Kasumi-1 (cell line): ENCODE data around the gene ALKBH4.
"Not testable (repeated sequence)": the region's sequence is repeated elsewhere in the genome, so short reads cannot be mapped to it uniquely, and the experiment has no call there.

Experiments
- DNase-seq, 2 experiments: peaks; one replicate each; lab custom pipeline; 2025; lab: John Stamatoyannopoulos, UW

ALKBH4 gene

DNA sequence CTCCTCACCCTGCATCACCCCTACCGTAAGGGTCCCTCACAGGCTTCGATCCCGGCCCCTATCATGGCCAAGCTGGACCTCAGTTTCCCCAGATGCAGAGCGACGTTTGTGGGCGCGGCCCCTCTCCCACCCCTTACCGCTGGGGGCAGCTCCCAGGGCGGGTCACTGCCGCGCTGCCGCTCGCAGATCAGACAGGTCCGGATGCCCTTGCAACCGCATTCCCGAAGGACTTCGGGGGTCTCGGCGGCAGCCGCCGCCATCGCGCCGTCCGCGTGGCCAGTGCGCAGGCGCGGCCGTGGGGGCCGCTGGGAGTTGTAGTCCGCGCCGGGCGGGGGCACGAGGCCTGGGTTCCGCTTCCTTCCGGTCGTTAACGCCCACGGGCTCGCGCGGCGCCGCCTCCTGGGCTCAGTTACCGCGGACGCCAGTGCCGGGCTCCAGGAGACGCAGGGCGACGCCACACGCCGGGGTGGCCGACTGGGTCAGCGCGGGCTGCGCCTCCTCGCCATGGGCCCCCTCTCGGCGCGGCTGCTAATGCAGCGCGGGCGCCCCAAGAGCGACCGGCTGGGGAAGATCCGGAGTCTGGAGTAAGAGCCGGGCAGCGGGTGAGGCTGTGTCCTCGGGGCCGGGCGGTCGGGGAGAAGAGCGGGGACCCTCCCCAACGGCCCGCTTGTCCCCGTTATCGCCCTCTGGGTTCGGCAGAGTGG, at the start of gene ALKBH4, which contains the start of gene LRWD1:
ALKBH4 (minus strand) TSS at position 287 of the 704 bp plus-strand sequence; CDS start at position 260, 27 bp downstream.
LRWD1 (plus strand) TSS at position 408 of the 704 bp plus-strand sequence; CDS start at position 505, 97 bp downstream.
- DNase-seq: peak; percentile 83 to 84

DNA sequence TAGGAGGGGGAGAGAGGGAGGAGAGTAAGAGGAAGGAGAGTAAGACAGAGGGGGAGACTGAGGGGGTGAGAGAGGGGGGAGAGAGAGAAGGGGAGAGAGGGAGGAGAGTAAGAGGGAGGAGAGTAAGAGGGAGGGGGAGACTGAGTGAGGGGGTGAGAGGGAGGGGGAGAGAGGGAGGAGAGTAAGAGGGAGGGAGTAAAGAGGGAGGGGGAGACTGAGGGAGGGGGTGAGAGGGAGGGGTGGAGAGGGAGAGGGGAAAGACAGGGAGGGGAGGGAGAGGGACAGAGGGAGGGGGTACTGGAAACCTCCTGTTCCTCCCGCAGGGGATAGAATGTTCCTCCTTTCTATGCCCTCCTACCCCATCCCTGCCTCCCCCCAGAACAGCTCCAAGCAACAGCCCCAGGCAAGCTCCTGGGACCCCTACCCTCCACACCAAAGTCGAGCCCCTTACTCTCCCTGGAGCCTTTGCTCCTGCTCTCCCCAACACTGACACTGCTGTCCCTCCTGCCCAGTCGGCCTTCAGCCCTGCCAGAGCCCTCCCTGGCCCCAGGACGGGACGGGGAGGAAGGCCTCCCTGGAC, 48.1 kb upstream of the ALKBH4 start:
- DNase-seq: not testable (repeated sequence)

- not testable (repeated sequence) for DNase-seq
Measured at GRCh38 chr7:102511860-102512522, 47.3 kb upstream of the ALKBH4 start.

DNA sequence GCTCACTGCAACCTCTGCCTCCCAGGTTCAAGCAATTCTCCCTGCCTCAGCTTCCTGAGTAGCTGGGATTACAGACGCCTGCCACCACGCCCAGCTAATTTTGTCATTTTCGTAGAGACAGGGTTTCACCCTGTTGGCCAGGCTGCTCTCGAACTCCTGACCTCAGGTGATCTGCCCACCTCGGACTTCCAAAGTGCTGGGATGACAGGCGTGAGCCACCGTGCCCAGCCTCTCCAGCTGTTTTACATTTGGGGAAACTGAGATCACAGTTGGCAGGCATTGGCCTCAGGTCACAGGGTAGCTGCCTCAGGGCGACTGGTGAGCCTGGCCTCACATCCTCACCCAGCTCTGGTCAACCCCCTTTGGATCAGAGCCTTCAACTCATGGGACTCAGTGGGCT, 45.9 kb upstream of the ALKBH4 start:
- DNase-seq: not testable (repeated sequence)

- DNase-seq: not testable (repeated sequence)
Measured at GRCh38 chr7:102507410-102508088, 42.9 kb upstream of the ALKBH4 start.

GRCh38 chr7:102505298-102506185, 40.9 kb upstream of the ALKBH4 start:
- DNase-seq: not testable (repeated sequence)

GRCh38 chr7:102503141-102503540, 38.5 kb upstream of the ALKBH4 start:
- DNase-seq: not testable (repeated sequence)

GRCh38 chr7:102498321-102498720, 33.7 kb upstream of the ALKBH4 start:
- DNase-seq: not testable (repeated sequence)

GRCh38 chr7:102497308-102497707, 32.6 kb upstream of the ALKBH4 start:
- DNase-seq: not testable (repeated sequence)

DNA sequence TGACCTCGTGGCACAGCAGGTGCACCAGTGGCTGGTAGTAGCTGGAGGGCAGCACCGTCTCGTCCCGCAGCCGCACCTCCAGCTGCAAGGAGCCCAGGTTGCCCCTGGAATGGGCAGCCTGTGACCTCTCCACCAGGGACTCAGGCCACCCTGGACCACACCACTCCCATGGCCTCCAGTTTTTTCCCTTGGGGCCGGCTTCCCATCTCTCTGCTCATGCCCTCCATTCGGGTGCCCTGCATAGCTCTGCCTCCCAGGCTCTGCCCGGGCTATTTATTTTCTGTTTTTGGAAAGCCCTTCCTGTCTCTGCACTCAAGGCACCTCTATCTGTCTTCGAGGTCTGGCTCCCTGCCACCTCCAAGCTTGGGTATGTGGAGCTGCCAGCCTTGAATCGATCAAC, 32.2 kb upstream of the ALKBH4 start:
- DNase-seq: not testable (repeated sequence)

GRCh38 chr7:102494473-102495149, 29.9 kb upstream of the ALKBH4 start:
- DNase-seq: not testable (repeated sequence)

DNA sequence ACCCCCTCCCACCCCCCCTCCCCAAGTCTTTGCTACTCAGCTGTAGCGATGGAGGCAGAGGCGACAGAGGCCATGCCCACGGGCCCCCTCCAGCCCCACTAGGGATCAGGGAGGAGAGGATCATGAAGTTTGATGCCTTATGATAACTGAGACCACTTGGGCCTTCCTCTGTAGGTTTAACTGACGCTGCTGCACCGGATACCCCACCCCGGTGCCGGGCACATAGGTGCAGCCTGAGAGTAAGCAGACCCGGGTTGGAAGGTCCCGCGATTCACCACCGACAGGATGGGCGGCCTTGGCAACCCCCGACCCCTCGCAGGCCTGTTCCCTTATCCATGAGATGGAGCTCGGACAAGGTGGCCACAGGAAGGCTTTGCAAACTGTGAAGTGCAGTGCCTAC, 29.4 kb upstream of the ALKBH4 start:
- not testable (repeated sequence) for DNase-seq

DNA sequence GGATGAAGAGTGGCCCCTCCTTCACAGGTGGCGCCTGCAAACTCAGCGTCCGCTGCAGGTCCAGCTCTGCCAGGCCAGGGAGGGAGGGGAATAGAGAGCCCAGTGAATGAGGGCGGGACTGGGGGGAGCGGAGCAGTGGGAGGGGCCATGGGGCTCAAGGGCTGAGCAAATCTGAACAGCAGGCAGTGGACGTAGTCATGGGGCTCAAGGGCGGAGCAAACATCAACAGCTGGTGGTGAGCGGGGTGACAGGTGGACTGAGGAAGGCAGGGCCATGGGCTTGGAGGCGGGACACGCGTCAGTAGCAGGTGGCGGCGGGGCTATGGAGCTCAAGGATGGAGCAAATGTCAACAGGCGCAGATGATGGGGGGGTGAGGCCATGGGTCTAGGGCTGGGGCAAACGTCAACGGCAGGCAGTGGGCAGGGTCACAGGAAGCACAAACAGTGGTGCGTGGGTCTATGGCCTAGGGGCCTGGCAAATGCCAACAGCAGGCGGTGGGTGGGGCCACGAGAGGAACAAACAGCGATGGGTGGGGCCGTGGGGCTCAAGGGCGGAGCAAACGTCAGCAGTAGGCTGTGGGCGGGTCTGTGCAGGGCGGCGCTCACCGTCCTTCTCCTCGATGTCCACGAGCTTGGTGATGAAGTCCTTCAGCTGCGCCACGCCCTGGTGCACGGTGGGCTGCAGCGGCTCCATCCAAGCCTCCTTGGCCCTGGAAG, 28.7 kb upstream of the ALKBH4 start:
- DNase-seq: not testable (repeated sequence)

DNA sequence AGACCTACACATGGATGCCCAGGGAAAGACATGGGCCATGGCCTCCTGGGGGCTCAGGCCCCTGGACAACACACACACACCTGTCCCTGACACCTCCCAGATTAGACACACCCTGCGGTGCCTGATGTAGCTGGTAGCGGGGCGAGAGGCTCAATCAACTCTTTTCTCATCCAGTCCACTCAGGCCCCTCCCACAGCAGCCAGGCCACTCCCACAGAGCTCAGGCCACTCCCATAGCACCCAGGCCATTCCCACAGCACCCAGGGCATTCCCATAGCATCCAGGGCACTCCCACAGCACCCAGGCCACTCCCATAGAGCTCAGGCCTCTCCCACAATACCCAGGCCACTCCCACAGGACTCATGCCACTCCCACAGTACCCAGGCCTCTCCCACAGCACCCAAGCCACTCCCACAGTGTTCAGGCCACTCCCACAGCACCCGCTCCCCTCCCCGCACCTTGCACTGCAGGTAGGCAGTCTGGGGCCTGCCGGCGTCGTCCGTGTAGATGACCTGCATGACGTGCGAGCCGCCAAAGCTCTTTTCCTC, 25.9 kb upstream of the ALKBH4 start:
- not testable (repeated sequence) for DNase-seq

GRCh38 chr7:102484317-102484716, 19.7 kb upstream of the ALKBH4 start:
- not testable (repeated sequence) for DNase-seq

DNA sequence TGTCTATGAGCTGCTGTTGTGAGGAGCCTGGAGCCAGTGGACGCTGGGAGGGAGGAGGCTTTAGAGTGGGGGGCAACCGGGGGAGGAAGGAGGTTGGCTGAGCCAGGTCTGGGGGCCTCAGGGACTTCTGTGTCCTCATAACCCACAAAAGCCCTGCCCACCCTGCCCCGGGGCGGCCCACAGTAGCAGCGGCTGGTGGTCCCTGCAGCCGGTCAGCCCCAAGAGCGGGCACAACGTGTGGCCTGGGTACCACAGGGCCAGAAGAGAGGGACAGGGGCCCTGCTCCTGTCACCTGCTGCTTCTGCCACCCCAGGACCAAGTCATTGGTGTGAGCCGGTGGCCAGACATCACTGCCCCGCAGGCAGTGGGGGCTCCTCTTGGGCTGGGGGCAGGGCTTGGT, 17.3 kb upstream of the ALKBH4 start:
- DNase-seq: not testable (repeated sequence)

- DNase-seq: not testable (repeated sequence)
Measured at GRCh38 chr7:102479982-102480637, 15.4 kb upstream of the ALKBH4 start.

- not testable (repeated sequence) for DNase-seq
Measured at GRCh38 chr7:102479209-102479584, 14.5 kb upstream of the ALKBH4 start.
